GM10248 (cell line): ENCODE measurements around the gene NSMCE4A.
"Not testable (repeated sequence)": the region's sequence is repeated elsewhere in the genome, so short reads cannot be mapped to it uniquely, and the experiment has no call there.

Experiments used
- CTCF ChIA-PET: fragments of 300-600 bp; sonication (Branson Sonifier 250); formaldehyde crosslinking; extraction: SDS; loops from one replicate; lab custom pipeline; 2021; ENCODE audit warnings: antibody characterized with exemption; lab: Yijun Ruan, JAX
- POLR2A ChIA-PET: fragments of 350-650 bp; sonication (Branson Sonifier 250); formaldehyde crosslinking; extraction: SDS; loops from one replicate; lab custom pipeline; 2020; ENCODE audit warnings: antibody characterized with exemption; lab: Yijun Ruan, JAX
- DNase-seq: peaks from one replicate; pipeline ENCODE4 v3.0.0; 2012; ENCODE audit errors: extremely low spot score
- CTCF ChIP-seq: IDR thresholded peaks from 2 replicates; pipeline ENCODE4 v1.5.1; 2012; ENCODE audit warnings: mild to moderate bottlenecking, low read depth; ENCODE audit errors: extremely low read depth, missing control alignments, control extremely low read depth

Gene NSMCE4A

DNA sequence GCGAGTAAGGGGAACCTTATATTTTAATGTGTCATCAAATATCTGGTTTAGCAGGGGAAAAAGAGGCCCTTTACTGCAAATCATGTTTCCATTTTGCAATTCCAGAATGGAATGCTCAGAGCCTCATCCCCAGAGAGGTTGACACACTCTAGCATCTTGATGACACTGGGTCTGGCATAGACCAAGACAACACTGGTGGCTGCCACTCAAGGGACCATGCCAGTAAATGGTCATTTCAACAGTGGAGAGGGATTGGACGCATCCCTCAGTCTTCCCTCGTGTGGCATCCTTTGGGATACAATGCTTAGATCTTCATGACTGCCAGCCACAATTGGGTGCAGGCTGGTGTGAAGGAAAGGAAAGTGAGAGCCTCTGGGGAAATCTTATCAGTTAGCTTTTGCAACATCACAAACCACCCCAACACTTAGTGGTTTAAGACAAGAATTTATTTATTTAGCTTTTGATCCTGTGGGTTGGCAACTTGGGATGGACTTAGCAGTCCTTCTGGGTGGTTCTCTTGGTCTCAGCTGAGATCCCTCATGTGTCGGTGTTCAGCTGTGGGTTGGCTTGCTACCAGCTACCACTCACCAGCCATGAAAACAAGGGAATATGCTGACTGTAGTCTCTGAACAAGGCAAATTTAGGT lies 35.5 kb upstream of the NSMCE4A start:
- ChIA-PET CTCF (interaction anchor here (0.6 to 1.3 kb wide), 2 partner anchors 10 to 35 kb away, joined by 3 read pairs; no protein-coding TSS in a partner anchor), POLR2A (no interaction called here)
- no peak for DNase-seq
- no peak for TF ChIP-seq CTCF

DNA sequence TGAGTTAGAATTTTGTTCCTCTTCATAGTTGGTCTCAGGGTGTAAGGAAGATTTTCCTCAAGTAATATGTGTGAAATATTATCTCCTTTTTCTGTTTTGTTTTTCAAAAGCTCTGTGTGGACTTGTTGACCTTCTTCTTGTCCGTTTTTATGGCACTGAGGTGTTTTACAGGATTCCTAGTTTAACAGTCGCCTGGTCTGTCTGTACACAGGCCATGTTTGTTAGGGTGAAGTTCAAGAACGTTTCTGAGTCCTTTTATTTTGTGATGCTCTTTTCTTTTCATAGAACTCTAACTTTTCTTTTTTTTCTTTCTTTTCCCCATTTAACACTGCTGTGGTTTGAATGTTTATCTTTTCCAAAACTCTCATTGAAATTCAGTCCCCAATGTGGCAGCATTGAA lies 32.4 kb upstream of the NSMCE4A start:
- POLR2A ChIA-PET = no interaction called here

DNA sequence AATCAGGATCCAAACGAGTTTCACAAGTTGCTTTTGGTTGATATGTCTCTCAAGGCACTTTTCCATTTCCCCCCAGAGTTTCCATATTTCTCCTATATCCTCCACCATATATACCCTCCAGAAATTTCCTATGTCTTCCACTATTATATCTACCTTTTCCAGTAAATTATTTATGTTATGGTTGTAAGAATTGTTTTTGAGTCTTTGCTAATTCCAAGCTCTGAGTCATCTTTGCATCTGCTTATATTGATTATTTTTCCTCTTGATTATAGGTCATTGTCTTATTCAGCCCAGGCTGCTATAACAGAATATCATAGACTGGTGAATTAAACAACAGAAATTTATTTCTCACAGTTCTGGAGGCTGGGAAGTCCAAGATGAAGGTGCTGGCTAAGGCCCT lies 26.7 kb upstream of the NSMCE4A start:
- ChIA-PET CTCF (no interaction called here), POLR2A (no interaction called here)
- no peak for TF ChIP-seq CTCF
- DNase-seq = no peak

More for the DNA sequence above, 32.4 kb upstream of the NSMCE4A start:
- no peak for DNase-seq
- no peak for TF ChIP-seq CTCF
- CTCF ChIA-PET = no interaction called here

GRCh38 chr10:121999301-121999700 lies 24.3 kb upstream of the NSMCE4A start:
- POLR2A ChIA-PET = no interaction called here

DNA sequence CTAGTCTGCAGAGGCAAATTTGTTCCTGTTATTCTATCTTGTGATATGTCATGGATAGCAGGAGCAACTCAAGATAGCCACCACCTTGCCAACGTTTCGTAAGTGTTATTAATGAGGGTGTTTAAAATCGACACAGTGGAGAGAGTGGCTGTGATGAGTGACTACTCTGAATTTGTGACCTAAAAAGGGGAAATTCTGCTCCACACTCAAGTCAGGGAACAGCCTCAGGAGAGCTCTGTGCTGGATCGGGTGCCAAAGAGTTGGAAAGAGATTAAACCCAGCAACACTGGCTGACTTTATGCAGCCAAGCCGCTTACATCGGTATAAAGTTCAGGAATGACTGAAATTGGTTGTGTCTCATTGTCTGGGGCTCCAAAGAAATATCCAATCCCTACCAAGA lies 23.4 kb upstream of the NSMCE4A start:
- TF ChIP-seq CTCF = no peak
- no peak for DNase-seq
- ChIA-PET CTCF (interaction anchor here (0.8 kb wide), 1 partner anchor 40 kb away, joined by 3 read pairs; no protein-coding TSS in a partner anchor), POLR2A (no interaction called here)

More at GRCh38 chr10:121999301-121999700, 24.3 kb upstream of the NSMCE4A start:
- TF ChIP-seq CTCF = no peak
- CTCF ChIA-PET = interaction anchor here (0.8 kb wide), 1 partner anchor 39 kb away, joined by 3 read pairs; no protein-coding TSS in a partner anchor
- DNase-seq = no peak

DNA sequence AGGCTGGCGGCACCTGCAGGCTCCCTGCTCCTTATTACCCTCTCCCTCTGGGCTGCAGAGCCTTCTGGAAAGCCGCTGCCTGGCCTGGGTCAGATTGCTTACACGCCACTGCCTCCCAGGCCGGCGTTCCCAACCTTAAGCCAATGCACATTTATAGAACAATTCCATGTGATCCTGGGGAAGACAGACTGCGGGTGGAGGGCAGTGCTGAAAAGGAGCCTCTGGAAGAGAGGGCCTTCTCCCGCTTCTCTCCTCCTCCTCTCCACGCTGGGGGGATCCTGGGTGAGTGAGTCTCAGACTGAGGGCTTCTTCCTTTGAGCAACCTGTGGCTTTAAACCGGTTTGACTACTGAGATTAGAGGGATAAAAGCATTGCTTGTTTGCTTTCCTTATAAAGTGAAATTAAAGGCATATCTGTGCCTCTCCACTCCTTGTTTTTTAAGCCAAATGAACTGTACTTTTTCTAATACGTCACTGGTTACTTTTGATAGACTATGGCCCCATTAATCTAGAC lies 19.5 kb upstream of the NSMCE4A start:
- ChIA-PET CTCF (no interaction called here), POLR2A (no interaction called here)
- no peak for TF ChIP-seq CTCF

GRCh38 chr10:121991727-121992126 lies 16.7 kb upstream of the NSMCE4A start:
- POLR2A ChIA-PET, DNase-seq, CTCF ChIA-PET: not testable (repeated sequence)

More for the DNA sequence above, 19.5 kb upstream of the NSMCE4A start:
- DNase-seq = no peak
